ENCODE measurements around the gene ABHD3. TPM values are rescaled to one million over a fixed set of nuclear protein-coding genes. Genes with fewer than 3 reads are reported as not detected.
"Not testable (repeated sequence)": the region's sequence is repeated elsewhere in the genome, so short reads cannot be mapped to it uniquely, and the experiment has no call there.

Gene ABHD3
- total and polyA plus RNA-seq, 2 donors (not counting 3 experiments of a cell fraction or from before 2014, with no cell fraction given), result 6.3 to 14.9 TPM

DNA sequence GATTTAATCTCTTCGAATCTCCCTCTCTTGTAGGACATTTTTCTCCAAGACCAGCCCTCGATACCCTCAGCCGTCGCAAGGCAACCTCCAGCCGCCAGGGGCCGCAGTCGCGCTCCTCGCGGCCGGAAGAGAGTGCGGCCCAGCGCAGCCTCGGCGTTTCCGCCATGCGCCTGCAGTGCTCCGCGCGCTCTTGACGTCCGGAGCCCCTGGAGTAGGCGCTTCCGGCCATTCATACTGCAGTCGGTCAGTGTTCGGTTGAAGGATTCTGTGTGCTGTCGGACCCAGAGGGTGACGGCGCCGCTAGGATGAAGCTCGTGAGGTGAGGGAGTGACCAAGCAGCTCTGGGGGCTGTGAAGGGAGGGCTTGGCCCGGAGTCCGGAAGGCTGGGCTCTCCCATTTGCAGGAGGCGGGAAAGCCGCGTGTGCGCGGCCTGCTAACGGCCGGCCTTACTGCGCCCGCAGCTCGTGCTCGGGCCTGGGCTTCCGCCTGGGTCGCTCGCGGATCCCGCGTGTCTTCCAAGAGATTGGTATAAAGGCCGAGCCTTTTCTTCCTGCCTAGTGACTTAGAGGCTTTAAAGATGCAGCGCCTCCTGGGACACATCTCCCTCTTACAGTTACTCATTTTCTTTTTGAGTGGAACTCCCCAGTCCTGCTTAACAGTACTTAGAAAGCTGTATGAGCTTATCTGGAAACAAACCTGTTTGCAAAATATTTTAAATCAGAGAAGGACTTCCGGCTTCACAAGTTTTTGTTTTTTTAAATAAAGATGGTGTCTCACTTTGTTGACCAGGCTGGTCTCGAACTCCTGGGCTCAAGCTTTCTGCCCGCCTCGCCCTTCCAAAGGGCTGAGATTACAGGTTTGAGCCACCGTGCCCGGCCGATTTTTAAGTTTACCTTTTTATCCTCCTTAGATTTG, 92.2 kb downstream of the ABHD3 start, which contains the start of gene SNRPD1:
SNRPD1 (plus strand) TSS at position 190 of the 915 bp plus-strand sequence; CDS start at position 306, 116 bp downstream.
- ChIA-PET CTCF (interaction anchor here (0.7 to 5.7 kb wide), 8 partner anchors 10 to 421 kb away, joined by 3 to 55 read pairs (median 3); partner anchors contain the start of gene ESCO1), POLR2A (interaction anchor here (1.4 to 1.6 kb wide), 3 partner anchors 10 to 128 kb away, joined by 3 to 8 read pairs (median 5); partner anchors contain the start of genes ESCO1 and MIB1)
- dilution Hi-C loops (cut with MboI; ENCODE audit: extremely low pct_ligation_motif_present, low sequenced_read_pairs), result no loop called here
- H3K4me2 ChIP-seq (ENCODE audit: insufficient read depth, low read length), result peak within 1 kb of the TSS; percentile 100
- intact Hi-C loops (cut with micrococcal nuclease), result loop anchor here (1.0 to 2.0 kb wide), 3 partner anchors 12 to 128 kb away; partner anchors contain the start of genes ABHD3, ESCO1 and MIB1
- H3K36me3 ChIP-seq (ENCODE audit: control insufficient read depth in 2 of 2, extremely low read depth in 1 of 2, insufficient read depth in 2 of 2, low read length in 2 of 2), result peaks cover 0 to 4% of the 10 kb centered on the region in 2 experiments
- peak within 1 kb of the TSS; percentile 90 for H3K27ac ChIP-seq (ENCODE audit: insufficient read depth, low read depth, low read length)
- FAIRE-seq (peak; percentile 96), DNase-seq (ENCODE audit: low read depth, low spot score) (peak; percentile 96)
- peaks cover 50% of the 10 kb centered on the region for H3K79me2 ChIP-seq (ENCODE audit: control insufficient read depth, insufficient read depth, low read length)
- H4K20me1 ChIP-seq (replicated peaks; ENCODE audit: control insufficient read depth, extremely low read depth, insufficient read depth, low read length), result peaks cover 4% of the 10 kb centered on the region
- H3K9ac ChIP-seq (replicated peaks; ENCODE audit: extremely low read depth, insufficient read depth, low read length), result peak within 1 kb of the TSS; percentile 96
- H3K9me1 ChIP-seq (replicated peaks; ENCODE audit: control insufficient read depth, extremely low read depth, insufficient read depth, low read length), result no peaks in the 10 kb centered on the region
- peak within 1 kb of the TSS; percentile 57 to 96 (median 86) for H3K4me3 ChIP-seq (replicated peaks in 1 of 3; ENCODE audit: insufficient read depth in 1 of 3, low read depth in 1 of 3, low read length in 3 of 3)
- H2AFZ ChIP-seq (ENCODE audit: low read depth, low read length), result peak within 1 kb of the TSS; percentile 65
- BruUV-seq (replicated peaks), result TSS peak; percentile 67
- no peaks in the 10 kb centered on the region for H3K9me3 ChIP-seq (replicated peaks; ENCODE audit: control insufficient read depth, insufficient read depth, low read length)
- no peaks in the 10 kb centered on the region for H3K27me3 ChIP-seq (ENCODE audit: control insufficient read depth in 2 of 2, insufficient read depth in 2 of 2, low read length in 2 of 2)
- H3K4me1 ChIP-seq (ENCODE audit: control insufficient read depth, extremely low read depth, insufficient read depth, low read length), result peaks cover 20% of the 10 kb centered on the region
- TF ChIP-seq POLR2A (IDR thresholded peaks at IDR 0.05; ENCODE audit: low read depth, low read length) (peak; percentile 94), MYC (IDR thresholded peaks at IDR 0.05; ENCODE audit: low read depth, low read length) (peak; percentile 91), JUN (IDR thresholded peaks at IDR 0.05; ENCODE audit: borderline replicate concordance, insufficient read depth, insufficient read length, low read depth) (no peak), GATA2 (IDR thresholded peaks at IDR 0.05; ENCODE audit: insufficient read depth, insufficient read length, low read depth, low read length) (no peak), FOS (IDR thresholded peaks at IDR 0.05; ENCODE audit: borderline replicate concordance, insufficient read depth, low read length) (no peak), POLR2AphosphoS5 (IDR thresholded peaks at IDR 0.05; ENCODE audit: insufficient read depth, low read depth, low read length) (peak; percentile 90), EZH2 (IDR thresholded peaks at IDR 0.05; ENCODE audit: borderline replicate concordance, low read depth, low read length, severe bottlenecking) (no peak)
- TF ChIP-seq, protein P1, sequence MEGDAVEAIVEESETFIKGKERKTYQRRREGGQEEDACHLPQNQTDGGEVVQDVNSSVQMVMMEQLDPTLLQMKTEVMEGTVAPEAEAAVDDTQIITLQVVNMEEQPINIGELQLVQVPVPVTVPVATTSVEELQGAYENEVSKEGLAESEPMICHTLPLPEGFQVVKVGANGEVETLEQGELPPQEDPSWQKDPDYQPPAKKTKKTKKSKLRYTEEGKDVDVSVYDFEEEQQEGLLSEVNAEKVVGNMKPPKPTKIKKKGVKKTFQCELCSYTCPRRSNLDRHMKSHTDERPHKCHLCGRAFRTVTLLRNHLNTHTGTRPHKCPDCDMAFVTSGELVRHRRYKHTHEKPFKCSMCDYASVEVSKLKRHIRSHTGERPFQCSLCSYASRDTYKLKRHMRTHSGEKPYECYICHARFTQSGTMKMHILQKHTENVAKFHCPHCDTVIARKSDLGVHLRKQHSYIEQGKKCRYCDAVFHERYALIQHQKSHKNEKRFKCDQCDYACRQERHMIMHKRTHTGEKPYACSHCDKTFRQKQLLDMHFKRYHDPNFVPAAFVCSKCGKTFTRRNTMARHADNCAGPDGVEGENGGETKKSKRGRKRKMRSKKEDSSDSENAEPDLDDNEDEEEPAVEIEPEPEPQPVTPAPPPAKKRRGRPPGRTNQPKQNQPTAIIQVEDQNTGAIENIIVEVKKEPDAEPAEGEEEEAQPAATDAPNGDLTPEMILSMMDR (IDR thresholded peaks at IDR 0.05; ENCODE audit: extremely low read depth in 1 of 2, insufficient read depth in 1 of 2, low read depth in 1 of 2, low read length in 2 of 2), result peak; percentile 97 to 98
- TF ChIP-seq, protein P2, sequence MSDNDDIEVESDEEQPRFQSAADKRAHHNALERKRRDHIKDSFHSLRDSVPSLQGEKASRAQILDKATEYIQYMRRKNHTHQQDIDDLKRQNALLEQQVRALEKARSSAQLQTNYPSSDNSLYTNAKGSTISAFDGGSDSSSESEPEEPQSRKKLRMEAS (IDR thresholded peaks at IDR 0.05; ENCODE audit: insufficient read depth, insufficient read length), result peak; percentile 87

DNA sequence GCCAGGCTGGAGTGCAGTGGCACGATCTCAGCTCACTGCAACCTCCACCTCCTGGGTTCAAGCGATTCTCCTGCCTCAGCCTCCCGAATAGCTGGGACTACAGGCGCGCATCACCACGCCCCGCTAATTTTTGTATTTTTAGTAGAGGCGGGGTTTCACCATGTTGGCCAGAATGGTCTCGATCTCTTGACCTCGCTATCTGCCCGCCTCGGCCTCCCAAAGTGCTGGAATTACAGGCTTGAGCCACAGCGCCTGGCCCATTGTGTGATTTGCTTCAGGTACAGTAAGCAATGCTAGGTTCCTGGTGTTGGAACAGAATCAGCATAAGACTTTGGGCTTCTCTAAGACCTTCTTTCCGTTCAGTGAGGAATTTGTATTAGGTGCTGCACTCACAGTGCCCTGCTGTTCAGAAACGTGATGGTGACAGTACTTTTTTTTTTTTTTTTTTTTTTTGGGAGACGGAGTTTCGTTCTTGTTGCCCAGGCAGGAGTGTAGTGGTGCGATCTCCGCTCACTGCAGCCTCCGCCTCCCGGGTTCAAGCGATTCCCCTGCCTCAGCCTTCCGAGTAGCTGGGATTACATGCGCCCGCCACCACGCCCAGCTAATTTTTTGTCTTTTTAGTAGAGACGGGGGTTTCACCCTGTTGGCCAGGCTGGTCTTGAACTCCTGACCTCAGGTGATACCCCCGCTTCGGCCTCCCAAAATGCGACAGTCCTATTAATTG, 93.0 kb downstream of the ABHD3 start:
- H4K20me1 ChIP-seq (replicated peaks; ENCODE audit: control insufficient read depth, extremely low read depth, insufficient read depth, low read length); H3K27ac ChIP-seq (ENCODE audit: insufficient read depth, low read depth, low read length); H3K36me3 ChIP-seq (ENCODE audit: control insufficient read depth in 2 of 2, extremely low read depth in 1 of 2, insufficient read depth in 2 of 2, low read length in 2 of 2); H3K27me3 ChIP-seq (ENCODE audit: control insufficient read depth in 2 of 2, insufficient read depth in 2 of 2, low read length in 2 of 2); DNase-seq (ENCODE audit: low read depth, low spot score); H3K9me1 ChIP-seq (replicated peaks; ENCODE audit: control insufficient read depth, extremely low read depth, insufficient read depth, low read length); BruUV-seq (replicated peaks); H3K9me3 ChIP-seq (replicated peaks; ENCODE audit: control insufficient read depth, insufficient read depth, low read length); dilution Hi-C loops (cut with MboI; ENCODE audit: extremely low pct_ligation_motif_present, low sequenced_read_pairs); H3K9ac ChIP-seq (replicated peaks; ENCODE audit: extremely low read depth, insufficient read depth, low read length); FAIRE-seq: not testable (repeated sequence)
- intact Hi-C loops (cut with micrococcal nuclease), result loop anchor here (1.0 to 2.0 kb wide), 3 partner anchors 11 to 129 kb away; partner anchors contain the start of genes ABHD3, ESCO1 and MIB1
- POLR2A ChIA-PET, result interaction anchor here (1.4 to 1.6 kb wide), 3 partner anchors 10 to 129 kb away, joined by 3 to 8 read pairs (median 5); partner anchors contain the start of genes ESCO1 and MIB1
- peak overlapping the region; percentile 23 for H3K4me2 ChIP-seq (ENCODE audit: insufficient read depth, low read length)
- H2AFZ ChIP-seq (ENCODE audit: low read depth, low read length), result peak overlapping the region; percentile 65
- CTCF ChIA-PET, result interaction anchor here (1.0 to 5.7 kb wide), 7 partner anchors 9 to 420 kb away, joined by 3 to 55 read pairs (median 3); partner anchors contain the start of gene ESCO1
- H3K4me3 ChIP-seq (replicated peaks in 1 of 3; ENCODE audit: insufficient read depth in 1 of 3, low read depth in 1 of 3, low read length in 3 of 3), result peak overlapping the region in 2 of 3 experiments; percentile 5 to 57
- H3K79me2 ChIP-seq (ENCODE audit: control insufficient read depth, insufficient read depth, low read length), result peaks cover 42% of the 10 kb centered on the region
- H3K4me1 ChIP-seq (ENCODE audit: control insufficient read depth, extremely low read depth, insufficient read depth, low read length), result peaks cover 20% of the 10 kb centered on the region

Data from endothelial cell of umbilical vein (primary cell).